Activated CD4-positive, CD25-positive, alpha-beta regulatory T cell treated with anti-CD3 and anti-CD28 coated beads, Interleukin-2, amount 50 U/mL, for 72 hours (primary cell): ENCODE measurements around the gene RDX.
"Not testable (repeated sequence)": the region's sequence is repeated elsewhere in the genome, so short reads cannot be mapped to it uniquely, and the experiment has no call there.

Source experiments
- DNase-seq: peaks from one replicate; pipeline ENCODE4 v3.0.0; 2021

Gene RDX

DNA sequence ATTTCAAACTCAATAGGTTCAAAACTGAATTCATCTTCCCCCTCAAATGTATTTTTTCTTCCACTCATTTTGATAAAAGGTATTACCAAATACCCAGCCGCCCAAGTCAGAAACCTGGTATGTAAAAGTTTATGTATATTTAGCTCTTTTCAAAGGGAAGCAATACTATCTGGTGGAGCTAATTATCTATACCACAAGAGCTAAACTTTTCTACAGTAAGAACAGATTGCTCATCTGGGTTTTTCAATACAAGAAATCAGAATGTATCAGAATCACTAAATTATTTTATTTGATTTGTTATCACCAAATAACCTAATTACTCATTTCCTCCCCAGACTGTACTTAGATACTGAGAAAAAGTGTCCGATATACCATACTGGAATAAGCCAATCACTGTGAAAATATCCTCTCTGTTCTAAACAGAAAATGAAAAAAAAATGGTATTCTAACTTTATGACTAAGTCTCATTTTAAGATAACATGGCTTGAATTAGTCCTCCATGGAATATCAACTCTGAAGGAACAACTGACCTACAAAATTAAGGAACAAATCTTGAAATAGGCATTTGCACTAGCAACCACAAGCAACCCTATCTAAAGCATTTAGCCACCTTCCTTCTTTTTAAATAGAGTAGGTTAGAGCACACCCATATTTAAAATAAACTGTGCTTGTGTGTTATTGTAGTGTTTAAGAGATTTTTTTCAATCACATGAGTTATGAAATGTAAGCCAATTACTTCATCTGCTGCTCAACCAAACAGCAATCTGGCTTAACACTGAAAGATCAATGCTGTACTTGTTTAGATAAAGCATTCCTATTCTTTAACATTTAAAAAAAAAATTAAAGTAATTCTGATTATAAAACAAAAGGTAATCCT, 35.0 kb downstream of the RDX start:
- DNase-seq = no peak

GRCh38 chr11:110253525-110253924, 42.9 kb downstream of the RDX start:
- DNase-seq = no peak

DNA sequence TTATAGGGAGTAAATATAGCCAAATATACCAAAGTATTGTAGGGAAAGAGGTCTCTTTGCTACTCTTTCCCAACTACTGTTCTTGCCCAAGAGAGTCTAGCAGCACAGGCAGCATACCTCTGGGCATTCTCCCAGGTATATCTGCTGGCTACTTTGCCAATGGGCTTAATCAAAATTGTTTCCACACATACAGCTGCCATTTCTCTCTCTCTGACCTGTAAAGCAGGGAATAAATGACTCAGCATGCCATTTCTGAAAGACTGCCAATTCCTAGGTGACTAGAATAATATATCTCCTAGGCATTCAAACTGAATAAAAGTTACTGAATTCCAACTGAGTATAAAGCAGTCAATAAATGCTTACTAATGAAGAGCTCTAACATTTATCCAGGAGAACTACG, 44.6 kb downstream of the RDX start:
- no peak for DNase-seq

- no peak for DNase-seq
Observed at GRCh38 chr11:110250168-110250567, 46.2 kb downstream of the RDX start.

DNA sequence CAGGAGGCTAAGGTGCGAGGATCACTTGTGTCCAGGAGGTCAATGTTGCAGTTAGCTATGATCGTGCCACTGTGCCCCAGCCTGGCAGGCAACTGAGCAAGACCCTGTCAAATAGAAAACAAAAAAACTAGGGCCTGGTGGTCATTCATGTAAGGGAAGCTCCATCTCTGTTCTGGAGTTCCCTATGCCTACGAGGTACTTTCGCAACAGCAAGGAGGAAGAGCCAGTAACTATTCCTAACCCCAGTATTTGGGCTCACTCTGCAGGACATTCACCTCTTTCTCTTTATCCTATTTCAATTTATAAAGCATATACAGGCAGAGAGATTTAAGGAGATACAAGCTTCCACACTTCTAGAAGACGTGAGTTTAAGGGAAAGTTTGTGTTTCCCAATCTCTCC, 46.6 kb downstream of the RDX start:
- DNase-seq = no peak

GRCh38 chr11:110249066-110249465, 47.3 kb downstream of the RDX start:
- DNase-seq = no peak

GRCh38 chr11:110243791-110244190, 52.6 kb downstream of the RDX start:
- DNase-seq = no peak

- DNase-seq = no peak
Observed at GRCh38 chr11:110242746-110243145, 53.7 kb downstream of the RDX start.

DNA sequence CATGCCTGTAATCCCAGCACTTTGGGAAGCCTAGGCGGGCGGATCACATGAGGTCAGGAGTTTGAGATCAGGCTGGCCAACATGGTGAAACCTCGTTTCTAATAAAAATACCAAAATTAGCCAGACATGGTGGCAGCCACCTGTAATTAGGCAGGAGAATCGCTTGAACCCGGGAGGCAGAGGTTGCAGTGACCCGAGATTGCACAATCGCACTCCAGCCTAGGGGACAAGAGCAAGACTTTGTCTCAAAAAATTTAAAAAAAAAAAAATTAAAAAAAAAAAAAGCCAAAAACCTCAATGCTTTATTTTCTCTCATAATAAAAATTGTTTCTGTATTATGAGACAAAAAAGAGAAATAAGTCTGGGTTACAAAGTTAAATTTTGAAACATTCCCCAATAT, 54.2 kb downstream of the RDX start:
- no peak for DNase-seq

DNA sequence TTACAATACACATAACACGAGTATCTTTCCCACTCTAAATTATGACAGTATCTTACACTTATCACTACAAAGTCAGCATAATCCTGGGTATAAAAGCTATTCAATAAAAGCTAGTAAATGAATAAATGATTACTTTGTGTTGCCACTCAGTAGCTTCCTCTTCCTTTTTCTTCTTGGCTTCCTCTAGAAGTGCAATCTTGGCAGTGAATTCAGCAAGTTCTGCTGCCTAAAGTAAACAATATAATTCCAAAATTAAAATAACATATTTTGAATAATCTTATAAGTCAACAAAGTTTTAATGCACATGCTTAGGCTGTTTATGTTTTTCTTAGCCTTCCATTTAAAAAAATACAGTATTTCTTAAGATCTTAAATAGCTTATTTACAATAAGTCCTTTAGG, 60.4 kb downstream of the RDX start:
- no peak for DNase-seq

- no peak for DNase-seq
Observed at GRCh38 chr11:110230377-110230776, 66.0 kb downstream of the RDX start.

- DNase-seq = no peak
Observed at GRCh38 chr11:110219006-110219785, 77.2 kb downstream of the RDX start.

- DNase-seq = no peak
Observed at GRCh38 chr11:110217936-110218335, 78.5 kb downstream of the RDX start.

- DNase-seq = no peak
Observed at GRCh38 chr11:110217223-110217877, 79.1 kb downstream of the RDX start.

- DNase-seq = not testable (repeated sequence)
Observed at GRCh38 chr11:110209313-110209694, 87.1 kb downstream of the RDX start.

GRCh38 chr11:110208678-110209312, 87.6 kb downstream of the RDX start:
- DNase-seq = not testable (repeated sequence)

- no peak for DNase-seq
Observed at GRCh38 chr11:110207123-110207522, 89.3 kb downstream of the RDX start.

- DNase-seq = no peak
Observed at GRCh38 chr11:110200836-110201235, 95.6 kb downstream of the RDX start.

- DNase-seq = no peak
Observed at GRCh38 chr11:110200241-110200640, 96.2 kb downstream of the RDX start.

DNA sequence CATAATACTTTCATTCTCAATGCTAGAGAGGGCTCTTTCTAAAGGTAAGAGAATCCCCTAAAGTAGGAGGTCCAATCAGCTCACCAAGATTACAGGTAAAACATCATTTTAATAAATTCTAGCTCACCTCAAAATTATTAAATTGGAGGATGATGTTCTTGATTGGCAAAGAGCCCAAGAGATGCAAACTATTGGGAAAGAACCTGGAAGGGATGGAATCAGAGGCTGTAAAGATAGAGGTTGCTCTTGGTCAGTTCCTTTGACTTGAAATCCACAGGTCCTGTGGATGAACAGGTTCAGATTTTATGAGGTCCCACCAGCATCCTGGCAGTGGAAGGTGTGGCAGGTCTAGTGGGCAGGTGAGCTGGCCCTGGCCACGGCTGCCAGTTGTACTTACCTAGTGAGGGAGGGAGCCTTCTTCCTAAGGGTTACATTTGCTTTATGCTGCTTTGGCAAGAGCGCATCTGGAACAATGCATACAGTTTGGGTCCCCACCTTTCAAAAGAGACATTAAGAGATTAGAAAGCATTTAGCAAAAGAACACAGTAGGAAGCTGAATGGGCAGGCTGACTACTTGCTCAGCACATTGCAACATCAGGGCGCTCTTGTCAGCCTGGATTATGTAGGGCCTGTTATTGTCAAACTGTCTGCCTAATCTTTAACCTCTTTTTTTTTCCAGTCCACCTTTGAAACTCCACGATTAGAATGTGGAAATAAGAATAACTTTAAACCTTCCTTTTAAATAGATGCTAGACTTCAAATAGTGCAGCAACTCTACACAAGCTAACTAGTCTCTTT, 97.0 kb downstream of the RDX start:
- no peak for DNase-seq

GRCh38 chr11:110198031-110198729, 98.2 kb downstream of the RDX start:
- no peak for DNase-seq
